ENCODE measurements around the gene SYCP2L. TPM values are rescaled to one million over a fixed set of nuclear protein-coding genes. Genes with fewer than 3 reads are reported as not detected.

SYCP2L gene
- total and polyA plus RNA-seq, 2 donors (not counting 1 experiment from before 2014, with no cell fraction given): 0.19 TPM; not detected in 1

DNA sequence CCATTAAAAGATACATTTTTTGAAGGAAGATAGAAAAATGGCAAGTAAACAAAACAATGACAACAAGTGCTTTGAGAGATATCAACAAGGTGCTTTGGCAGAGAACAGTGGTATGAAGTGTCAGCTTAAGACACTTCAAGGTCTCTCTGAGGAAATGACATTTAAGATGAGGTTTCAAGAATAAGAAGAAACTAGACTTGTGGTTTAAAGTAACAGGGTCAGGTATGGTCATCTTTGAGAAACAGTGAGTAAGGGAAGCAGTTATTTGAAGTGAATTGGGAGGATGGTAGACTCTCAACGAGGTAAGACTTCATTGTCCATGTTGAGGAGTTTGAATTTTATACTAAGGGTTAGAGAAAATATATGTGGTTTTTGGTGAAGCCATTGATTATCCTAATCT, 77.8 kb downstream of the SYCP2L start:
- no CpG with 5 or more reads among the region's 1 CpG for WGBS (ENCODE audit: insufficient coverage)
- Histone ChIP-seq H3K4me3 (ENCODE audit: control extremely low read depth in 1 of 5, extremely low read depth in 1 of 5, insufficient read depth in 1 of 5, low read depth in 2 of 5, low read length in 4 of 5) (no peak overlapping the region), H4K20me1 (ENCODE audit: control insufficient read depth, insufficient read depth, low read length, poor library complexity, severe bottlenecking) (no peaks in the 10 kb centered on the region), H3K79me2 (ENCODE audit: control insufficient read depth, insufficient read depth, low read length) (no peaks in the 10 kb centered on the region), H3K9ac (ENCODE audit: low read length) (no peak overlapping the region), H3K27me3 (replicated peaks in 1 of 4; ENCODE audit: control extremely low read depth in 1 of 4, control insufficient read depth in 3 of 4, insufficient read depth in 4 of 4, low read length in 3 of 4) (peaks cover 0 to 4% (median 0%) of the 10 kb centered on the region in 4 experiments), H3K4me1 (ENCODE audit: control insufficient read depth in 2 of 2, insufficient read depth in 2 of 2, low read length in 2 of 2) (no peaks in the 10 kb centered on the region), H3K9me3 (ENCODE audit: control extremely low read depth in 1 of 3, control insufficient read depth in 2 of 3, insufficient read depth in 1 of 3, low read length in 2 of 3) (peaks cover 0 to 7% (median 5%) of the 10 kb centered on the region in 3 donors), H3K4me2 (replicated peaks; ENCODE audit: low read depth, low read length, poor library complexity, severe bottlenecking) (no peak overlapping the region), H3K27ac (ENCODE audit: low read length in 2 of 2) (no peak overlapping the region), H2AFZ (ENCODE audit: insufficient read depth, low read depth, low read length, poor library complexity, severe bottlenecking) (no peak overlapping the region), H3K36me3 (replicated peaks in 1 of 2; ENCODE audit: control extremely low read depth in 1 of 2, control insufficient read depth in 1 of 2, extremely low read depth in 1 of 2, insufficient read depth in 2 of 2, low read length in 1 of 2) (no peaks in the 10 kb centered on the region)
- no peak for DNase-seq
- no peak overlapping the region for H3K4me3 Mint-ChIP-seq
- peaks cover 12% of the 10 kb centered on the region for H3K9me3 Mint-ChIP-seq (ENCODE audit: insufficient read depth)
- H3K4me1 Mint-ChIP-seq: no peaks in the 10 kb centered on the region
- intact Hi-C loops (cut with micrococcal nuclease): no loop called here
- ChIA-PET POLR2A (no interaction called here), CTCF (no interaction called here)
- TF ChIP-seq, protein P1, sequence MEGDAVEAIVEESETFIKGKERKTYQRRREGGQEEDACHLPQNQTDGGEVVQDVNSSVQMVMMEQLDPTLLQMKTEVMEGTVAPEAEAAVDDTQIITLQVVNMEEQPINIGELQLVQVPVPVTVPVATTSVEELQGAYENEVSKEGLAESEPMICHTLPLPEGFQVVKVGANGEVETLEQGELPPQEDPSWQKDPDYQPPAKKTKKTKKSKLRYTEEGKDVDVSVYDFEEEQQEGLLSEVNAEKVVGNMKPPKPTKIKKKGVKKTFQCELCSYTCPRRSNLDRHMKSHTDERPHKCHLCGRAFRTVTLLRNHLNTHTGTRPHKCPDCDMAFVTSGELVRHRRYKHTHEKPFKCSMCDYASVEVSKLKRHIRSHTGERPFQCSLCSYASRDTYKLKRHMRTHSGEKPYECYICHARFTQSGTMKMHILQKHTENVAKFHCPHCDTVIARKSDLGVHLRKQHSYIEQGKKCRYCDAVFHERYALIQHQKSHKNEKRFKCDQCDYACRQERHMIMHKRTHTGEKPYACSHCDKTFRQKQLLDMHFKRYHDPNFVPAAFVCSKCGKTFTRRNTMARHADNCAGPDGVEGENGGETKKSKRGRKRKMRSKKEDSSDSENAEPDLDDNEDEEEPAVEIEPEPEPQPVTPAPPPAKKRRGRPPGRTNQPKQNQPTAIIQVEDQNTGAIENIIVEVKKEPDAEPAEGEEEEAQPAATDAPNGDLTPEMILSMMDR (IDR thresholded peaks at IDR 0.05): no peak
- no peak for TF ChIP-seq EZH2 (IDR thresholded peaks at IDR 0.05; ENCODE audit: borderline replicate concordance, insufficient read depth, low read depth, low read length, poor library complexity, severe bottlenecking)
- no peak overlapping the region for H3K27ac Mint-ChIP-seq
- H3K27me3 Mint-ChIP-seq: peaks cover 31% of the 10 kb centered on the region
- no peak for ATAC-seq (ENCODE audit: low read depth)

DNA sequence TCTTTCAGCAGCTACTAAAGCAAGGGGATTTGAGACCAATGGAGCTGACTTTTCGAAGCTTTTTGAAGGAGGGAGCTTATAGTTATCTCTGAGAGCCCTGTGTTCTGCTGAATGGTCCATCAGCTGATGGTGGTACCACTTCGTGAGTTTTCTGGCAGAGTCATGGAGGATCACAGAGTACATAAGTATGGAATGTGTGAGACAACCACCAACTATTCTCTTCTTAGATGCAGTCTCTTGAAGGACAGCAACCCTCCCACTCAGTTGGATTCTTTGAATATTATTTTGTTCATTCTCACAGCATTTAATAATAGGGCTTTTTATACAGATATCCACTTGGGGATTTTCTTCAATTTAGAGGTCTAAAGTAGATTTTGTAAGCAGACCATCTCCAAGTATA, 81.9 kb downstream of the SYCP2L start:
- Histone ChIP-seq H3K27ac (ENCODE audit: low read length in 2 of 2) (no peak overlapping the region), H3K4me3 (ENCODE audit: control extremely low read depth in 1 of 5, extremely low read depth in 1 of 5, insufficient read depth in 1 of 5, low read depth in 2 of 5, low read length in 4 of 5) (no peak overlapping the region), H3K9ac (ENCODE audit: low read length) (no peak overlapping the region), H2AFZ (ENCODE audit: insufficient read depth, low read depth, low read length, poor library complexity, severe bottlenecking) (no peak overlapping the region), H3K9me3 (ENCODE audit: control extremely low read depth in 1 of 3, control insufficient read depth in 2 of 3, insufficient read depth in 1 of 3, low read length in 2 of 3) (peaks cover 0 to 7% (median 5%) of the 10 kb centered on the region in 3 donors), H3K36me3 (replicated peaks in 1 of 2; ENCODE audit: control extremely low read depth in 1 of 2, control insufficient read depth in 1 of 2, extremely low read depth in 1 of 2, insufficient read depth in 2 of 2, low read length in 1 of 2) (no peaks in the 10 kb centered on the region), H3K27me3 (replicated peaks in 1 of 4; ENCODE audit: control extremely low read depth in 1 of 4, control insufficient read depth in 3 of 4, insufficient read depth in 4 of 4, low read length in 3 of 4) (peaks cover 0 to 4% (median 0%) of the 10 kb centered on the region in 4 experiments), H3K4me2 (replicated peaks; ENCODE audit: low read depth, low read length, poor library complexity, severe bottlenecking) (no peak overlapping the region), H4K20me1 (ENCODE audit: control insufficient read depth, insufficient read depth, low read length, poor library complexity, severe bottlenecking) (no peaks in the 10 kb centered on the region), H3K79me2 (ENCODE audit: control insufficient read depth, insufficient read depth, low read length) (no peaks in the 10 kb centered on the region), H3K4me1 (ENCODE audit: control insufficient read depth in 2 of 2, insufficient read depth in 2 of 2, low read length in 2 of 2) (no peaks in the 10 kb centered on the region)
- no peak for DNase-seq
- 63% methylated on average over 1 of the region's 2 CpGs for WGBS (ENCODE audit: insufficient coverage)
- CTCF ChIA-PET: no interaction called here
- H3K27me3 Mint-ChIP-seq: peaks cover 23% of the 10 kb centered on the region
- H3K4me3 Mint-ChIP-seq: no peak overlapping the region
- no peak overlapping the region for H3K27ac Mint-ChIP-seq
- no peak for ATAC-seq (ENCODE audit: low read depth)
- no peaks in the 10 kb centered on the region for H3K4me1 Mint-ChIP-seq
- intact Hi-C loops (cut with micrococcal nuclease): no loop called here
- no peak for TF ChIP-seq EZH2 (IDR thresholded peaks at IDR 0.05; ENCODE audit: borderline replicate concordance, insufficient read depth, low read depth, low read length, poor library complexity, severe bottlenecking)
- TF ChIP-seq, protein P1 (IDR thresholded peaks at IDR 0.05): no peak
- H3K9me3 Mint-ChIP-seq (ENCODE audit: insufficient read depth): peaks cover 12% of the 10 kb centered on the region
- POLR2A ChIA-PET: no interaction called here

All from B cell (primary cell).